Hepatocyte (in vitro differentiated cells): Measurements from ENCODE around the gene CPED1.
"Not testable (repeated sequence)": the region's sequence is repeated elsewhere in the genome, so short reads cannot be mapped to it uniquely, and the experiment has no call there.

Experiments
- CTCF ChIP-seq: fragments of 200-600 bp; sonication (generic); IDR thresholded peaks from 2 replicates; pipeline ENCODE4 v1.5.1; 2016; ENCODE audit warnings: antibody characterized with exemption, mild to moderate bottlenecking; ENCODE audit not compliant: poor library complexity
- EZH2 ChIP-seq: fragments of 200-600 bp; sonication (generic); IDR thresholded peaks from 2 replicates; pipeline ENCODE4 v1.6.1; 2016; ENCODE audit warnings: antibody characterized with exemption, mild to moderate bottlenecking, borderline replicate concordance
- EZH2phosphoT487 ChIP-seq: fragments of 200-600 bp; sonication (generic); IDR thresholded peaks from one replicate; pipeline ENCODE4 v1.6.1; 2018; ENCODE audit warnings: antibody characterized with exemption, mild to moderate bottlenecking, low read depth, moderate library complexity; ENCODE audit not compliant: unreplicated experiment, severe bottlenecking

- TF ChIP-seq CTCF, EZH2phosphoT487, EZH2: not testable (repeated sequence)
Measured at GRCh38 chr7:120983592-120983991, 4.9 kb upstream of the CPED1 start.
